GM12878 (cell line): Measurements from ENCODE around the gene TBX5. TPM values are rescaled to one million over a fixed set of nuclear protein-coding genes. Genes with fewer than 3 reads are reported as not detected.

Experiments
- ATAC-seq: fragments of 200-7000 bp; cut with Tn5 transposase; 3 replicates; pipeline ENCODE4 v1.9.1; 2020; ENCODE audit warnings: mild to moderate bottlenecking, moderate library complexity
- BruUV-seq: library from RNA; stranded (reverse); fragments of 400-500 nt; replicated peaks from 2 replicates; lab custom pipeline; 2021; lab: Mats Ljungman, UMichigan
- CTCF ChIA-PET: fragments of 300-600 bp; sonication (Branson Sonifier 250); formaldehyde crosslinking; extraction: SDS; loops from one replicate; lab custom pipeline; 2021; ENCODE audit warnings: inconsistent platforms; lab: Yijun Ruan, JAX
- POLR2A ChIA-PET: fragments of 350-600 bp; formaldehyde crosslinking; extraction: SDS; loops from one replicate; lab custom pipeline; 2021; ENCODE audit warnings: inconsistent platforms; lab: Charles Lee
- RAD21 ChIA-PET: fragments of 300-600 bp; sonication (Branson Sonifier 250); formaldehyde crosslinking; loops from one replicate; lab custom pipeline; 2023; ENCODE audit warnings: antibody characterized with exemption; ENCODE audit not compliant: unreplicated experiment; lab: Charles Lee
- SMC1A ChIA-PET: fragments of 300-600 bp; sonication (Branson Sonifier 250); formaldehyde crosslinking; loops from one replicate; lab custom pipeline; 2023; ENCODE audit not compliant: unreplicated experiment, uncharacterized antibody; lab: Charles Lee
- DNase-seq: peaks from one replicate; pipeline ENCODE4 v3.0.0-alpha.2; 2011; ENCODE audit warnings: low read depth, low spot score
- FAIRE-seq: peaks from 3 replicates; lab custom pipeline; 2011; peaks lifted over from hg19 to GRCh38; lab: Jason Lieb, UNC
- H2AFZ ChIP-seq: 2 replicates; pipeline ENCODE4 v1.6.0; 2011; ENCODE audit warnings: low read depth, low read length, control low read depth; ENCODE audit not compliant: control insufficient read depth
- H3K27ac ChIP-seq: 2 replicates; pipeline ENCODE4 v1.5.1; 2011; ENCODE audit warnings: control low read depth; ENCODE audit not compliant: control insufficient read depth, insufficient read depth
- H3K27me3 ChIP-seq, 2 experiments: replicated peaks in 1 of 2; 2 replicates each; pipeline versions ENCODE4 v1.6.0 to v1.6.1; 2011; ENCODE audit warnings: low read length in 1 of 2; ENCODE audit not compliant: control insufficient read depth in 2 of 2, insufficient read depth in 2 of 2
- H3K36me3 ChIP-seq, 2 experiments: 2 replicates each; pipeline ENCODE4 v1.5.1; 2011; ENCODE audit warnings: low read length in 1 of 2; ENCODE audit not compliant: control insufficient read depth in 2 of 2, insufficient read depth in 2 of 2
- H3K4me1 ChIP-seq: 2 replicates; pipeline ENCODE4 v1.6.1; 2011; ENCODE audit warnings: mild to moderate bottlenecking, low read length, moderate library complexity, mixed read lengths; ENCODE audit not compliant: control insufficient read depth, insufficient read depth
- H3K4me2 ChIP-seq: 2 replicates; pipeline ENCODE4 v1.6.0; 2011; ENCODE audit warnings: control low read depth; ENCODE audit not compliant: control insufficient read depth, insufficient read depth
- H3K4me3 ChIP-seq: fragments of 200-600 bp; sonication (generic); 2 replicates; pipeline ENCODE4 v1.5.1; 2016
- H3K79me2 ChIP-seq: 2 replicates; pipeline ENCODE4 v1.6.0; 2011; ENCODE audit warnings: low read length; ENCODE audit not compliant: control insufficient read depth, insufficient read depth
- H3K9ac ChIP-seq: 2 replicates; pipeline ENCODE4 v1.8.0; 2011; ENCODE audit warnings: low read length, control low read depth, mixed read lengths; ENCODE audit not compliant: control insufficient read depth, insufficient read depth
- H3K9me3 ChIP-seq: replicated peaks from 3 replicates; pipeline ENCODE4 v1.5.1; 2011; ENCODE audit warnings: mild to moderate bottlenecking, low read length; ENCODE audit not compliant: control insufficient read depth, insufficient read depth
- H4K20me1 ChIP-seq: 2 replicates; pipeline ENCODE4 v1.6.0; 2011; ENCODE audit not compliant: control insufficient read depth, insufficient read depth
- ASH2L ChIP-seq: fragments of 300-600, 200-600 bp; sonication (generic); IDR thresholded peaks from 2 replicates; pipeline ENCODE4 v1.6.1; 2017; ENCODE audit warnings: low read depth, mild to moderate bottlenecking, borderline replicate concordance
- CREB1 ChIP-seq: IDR thresholded peaks from 2 replicates; pipeline ENCODE4 v1.6.1; 2012; ENCODE audit warnings: low read depth, mild to moderate bottlenecking, inconsistent platforms
- HDGF ChIP-seq: fragments of 450-650 bp; IDR thresholded peaks from 2 replicates; pipeline ENCODE4 v1.6.1; 2016; ENCODE audit warnings: antibody characterized with exemption
- IRF3 ChIP-seq: fragments of 450-650 bp; IDR thresholded peaks from 2 replicates; pipeline ENCODE4 v1.6.1; 2014; ENCODE audit warnings: mild to moderate bottlenecking
- JUND ChIP-seq: IDR thresholded peaks from 2 replicates; pipeline ENCODE4 v1.6.1; 2012; ENCODE audit warnings: low read depth, mild to moderate bottlenecking, low read length, improper control_type of control experiment, moderate library complexity
- NR2C1 ChIP-seq: fragments of 450-650 bp; IDR thresholded peaks from 2 replicates; pipeline ENCODE4 v1.6.1; 2017; ENCODE audit warnings: antibody characterized with exemption, mild to moderate bottlenecking, moderate library complexity
- PAX8 ChIP-seq: fragments of 450-650 bp; IDR thresholded peaks from 2 replicates; pipeline ENCODE4 v1.6.1; 2017; ENCODE audit warnings: mild to moderate bottlenecking, moderate library complexity
- RAD51 ChIP-seq: fragments of 450-650 bp; IDR thresholded peaks from 2 replicates; pipeline ENCODE4 v1.6.1; 2016; ENCODE audit warnings: moderate library complexity, mild to moderate bottlenecking, inconsistent platforms
- WRNIP1 ChIP-seq: IDR thresholded peaks from 2 replicates; pipeline ENCODE4 v1.6.1; 2011; ENCODE audit warnings: low read depth, low read length, improper control_type of control experiment, borderline replicate concordance
- ZBTB11 ChIP-seq: fragments of 450-650 bp; formaldehyde crosslinking; IDR thresholded peaks from 2 replicates; pipeline ENCODE4 v1.5.0; 2022; ENCODE audit warnings: mild to moderate bottlenecking, missing genetic modification characterization
- WGBS: methylation state at CpG from one replicate; pipeline ENCODE4 v1.1.6; 2016; ENCODE audit warnings: low lambda C conversion rate; ENCODE audit not compliant: insufficient replicate concordance, insufficient coverage; ENCODE audit errors: missing lambda C conversion rate; 5-methylcytosine and 5-hydroxymethylcytosine counted together
- in situ Hi-C: fragments of 300-500 bp; cut with MboI; formaldehyde crosslinking; loops from 9 replicates; pipeline ENCODE4 v1.14.3; 2018; ENCODE audit warnings: mixed read lengths
- intact Hi-C: fragments of 100-400 bp; cut with micrococcal nuclease; formaldehyde crosslinking; loops from one replicate; pipeline ENCODE4 v1.14.2; 2022; ENCODE audit not compliant: unreplicated experiment
- polyA plus RNA-seq, 11 experiments: library from polyadenylated mRNA; depleted of rRNA in 4 of 11; unstranded in 6 of 11; stranded (reverse) in 5 of 11; fragments of >200 nt; fragmentation: Nextera tagmentation in 4 of 11; fragmentation: Illumina TruSeq in 1 of 11; extraction: Ambion mirVana in 4 of 11; extraction: Trizol in 1 of 11; gene quantifications; 1 replicate in 1 of 11; 2 replicates in 10 of 11; pipeline versions ENCODE4 v1.2.1 to v1.2.3, GENCODE V29; 2011 to 2016; ENCODE audit warnings: inconsistent platforms in 2 of 11, missing spikeins in 2 of 11, low read depth in 1 of 11
- total RNA-seq, 4 experiments: library from RNA; depleted of rRNA in 3 of 4; stranded (reverse); fragments of >200 nt in 3 of 4; fragmentation: Illumina TruSeq in 1 of 4; extraction: Trizol in 1 of 4; gene quantifications; 2 replicates each; pipeline versions ENCODE4 v1.2.1 to v1.2.3, GENCODE V29; 2013 to 2021
- TF ChIP-seq, protein P1 (sequence below): fragments of 450-650 bp; IDR thresholded peaks from 2 replicates; pipeline ENCODE4 v1.6.1; 2017; ENCODE audit warnings: mild to moderate bottlenecking, moderate library complexity

TBX5 gene
- total and polyA plus RNA-seq, 10 of the 15 experiments (the other 5 are each of a cell fraction or from before 2014, with no cell fraction given): 0.04 TPM; not detected in 9

GRCh38 chr12:114416028-114416427 is 10.1 kb upstream of the TBX5 start:
- DNase-seq (no peak), FAIRE-seq (no peak), ATAC-seq (no peak)
- in situ Hi-C loops: no loop called here
- Histone ChIP-seq H3K9ac (no peak overlapping the region), H4K20me1 (no peaks in the 10 kb centered on the region), H3K27me3 (peaks cover 9 to 20% of the 10 kb centered on the region in 2 experiments), H3K4me2 (no peak overlapping the region), H3K4me1 (no peaks in the 10 kb centered on the region), H3K9me3 (no peaks in the 10 kb centered on the region), H2AFZ (no peak overlapping the region), H3K79me2 (no peaks in the 10 kb centered on the region), H3K27ac (no peak overlapping the region), H3K36me3 (no peaks in the 10 kb centered on the region), H3K4me3 (no peak overlapping the region)
- TF ChIP-seq NR2C1: no peak
- TF ChIP-seq IRF3: no peak
- no peak for TF ChIP-seq PAX8
- no peak for TF ChIP-seq ZBTB11 (CRISPR knock-in tag)
- TF ChIP-seq HDGF: no peak
- no peak for TF ChIP-seq RAD51
- TF ChIP-seq ASH2L: no peak
- TF ChIP-seq, protein P1, sequence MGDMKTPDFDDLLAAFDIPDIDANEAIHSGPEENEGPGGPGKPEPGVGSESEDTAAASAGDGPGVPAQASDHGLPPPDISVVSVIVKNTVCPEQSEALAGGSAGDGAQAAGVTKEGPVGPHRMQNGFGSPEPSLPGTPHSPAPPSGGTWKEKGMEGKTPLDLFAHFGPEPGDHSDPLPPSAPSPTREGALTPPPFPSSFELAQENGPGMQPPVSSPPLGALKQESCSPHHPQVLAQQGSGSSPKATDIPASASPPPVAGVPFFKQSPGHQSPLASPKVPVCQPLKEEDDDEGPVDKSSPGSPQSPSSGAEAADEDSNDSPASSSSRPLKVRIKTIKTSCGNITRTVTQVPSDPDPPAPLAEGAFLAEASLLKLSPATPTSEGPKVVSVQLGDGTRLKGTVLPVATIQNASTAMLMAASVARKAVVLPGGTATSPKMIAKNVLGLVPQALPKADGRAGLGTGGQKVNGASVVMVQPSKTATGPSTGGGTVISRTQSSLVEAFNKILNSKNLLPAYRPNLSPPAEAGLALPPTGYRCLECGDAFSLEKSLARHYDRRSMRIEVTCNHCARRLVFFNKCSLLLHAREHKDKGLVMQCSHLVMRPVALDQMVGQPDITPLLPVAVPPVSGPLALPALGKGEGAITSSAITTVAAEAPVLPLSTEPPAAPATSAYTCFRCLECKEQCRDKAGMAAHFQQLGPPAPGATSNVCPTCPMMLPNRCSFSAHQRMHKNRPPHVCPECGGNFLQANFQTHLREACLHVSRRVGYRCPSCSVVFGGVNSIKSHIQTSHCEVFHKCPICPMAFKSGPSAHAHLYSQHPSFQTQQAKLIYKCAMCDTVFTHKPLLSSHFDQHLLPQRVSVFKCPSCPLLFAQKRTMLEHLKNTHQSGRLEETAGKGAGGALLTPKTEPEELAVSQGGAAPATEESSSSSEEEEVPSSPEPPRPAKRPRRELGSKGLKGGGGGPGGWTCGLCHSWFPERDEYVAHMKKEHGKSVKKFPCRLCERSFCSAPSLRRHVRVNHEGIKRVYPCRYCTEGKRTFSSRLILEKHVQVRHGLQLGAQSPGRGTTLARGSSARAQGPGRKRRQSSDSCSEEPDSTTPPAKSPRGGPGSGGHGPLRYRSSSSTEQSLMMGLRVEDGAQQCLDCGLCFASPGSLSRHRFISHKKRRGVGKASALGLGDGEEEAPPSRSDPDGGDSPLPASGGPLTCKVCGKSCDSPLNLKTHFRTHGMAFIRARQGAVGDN: no peak
- TF ChIP-seq JUND: no peak
- no peak for TF ChIP-seq WRNIP1
- no peak for TF ChIP-seq CREB1
- RAD21 ChIA-PET: no interaction called here
- SMC1A ChIA-PET: no interaction called here
- BruUV-seq: no TSS peak
- POLR2A ChIA-PET: no interaction called here
- intact Hi-C loops: no loop called here
- CTCF ChIA-PET: no interaction called here
- WGBS: 7% methylated on average over 4 of the region's 4 CpGs
